ENCODE measurements around the gene INAFM2. TPM values are rescaled to one million over a fixed set of nuclear protein-coding genes. Genes with fewer than 3 reads are reported as not detected.
A peak's percentile ranks its signal among the peaks of the same experiment; 100 is the strongest.

INAFM2 gene
- total RNA-seq, 4 donors from 2014 or later, result 9.1 to 17.5 (median 12.2) TPM

GRCh38 chr15:40338041-40338657 is 14.7 kb downstream of the INAFM2 start:
- ATAC-seq (ENCODE audit: low FRiP score), result peak; percentile 15
- no peak for DNase-seq (ENCODE audit: low spot score)
- no peak for TF ChIP-seq CTCF (IDR thresholded peaks at IDR 0.05)

DNA sequence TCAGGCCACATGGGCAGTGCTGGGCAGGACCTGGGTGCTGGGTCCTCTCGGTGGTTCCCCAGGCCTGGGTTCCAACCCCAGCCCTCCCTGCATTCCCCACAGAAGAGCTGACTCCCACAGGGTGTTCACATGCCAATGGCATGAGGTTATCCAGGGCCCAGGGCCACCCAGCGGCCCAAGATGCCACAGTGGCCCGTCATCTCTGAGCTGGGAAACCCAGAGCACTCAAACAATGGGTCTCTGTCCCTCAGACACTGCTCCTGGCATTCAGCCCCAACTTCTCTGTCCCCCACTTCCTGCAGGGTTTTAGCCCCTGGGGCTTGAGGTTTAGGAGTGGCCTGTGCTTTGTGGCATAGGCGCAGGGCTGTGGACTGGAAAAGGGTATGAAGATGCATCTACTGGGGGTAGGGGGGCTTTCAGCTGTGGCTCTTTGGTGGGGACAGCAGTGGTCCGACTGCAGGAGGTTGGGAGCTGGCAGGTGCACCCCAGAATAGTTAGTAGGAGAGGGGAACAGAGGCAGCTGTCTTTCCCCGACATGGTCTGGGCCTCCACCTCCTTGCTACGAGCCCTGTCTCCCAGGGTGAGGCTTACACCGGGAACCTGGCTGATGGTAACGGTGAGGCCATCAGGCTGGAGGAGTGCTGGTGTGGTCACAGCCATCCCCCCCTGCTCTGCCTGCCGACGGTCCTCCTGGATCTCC is 15.6 kb downstream of the INAFM2 start:
- TF ChIP-seq CTCF (IDR thresholded peaks at IDR 0.05), result no peak
- DNase-seq (ENCODE audit: low spot score) (no peak), ATAC-seq (ENCODE audit: low FRiP score) (peak; percentile 34)

GRCh38 chr15:40339621-40339945 is 16.1 kb downstream of the INAFM2 start:
- DNase-seq (ENCODE audit: low spot score), result no peak
- TF ChIP-seq CTCF (IDR thresholded peaks at IDR 0.05), result no peak

DNA sequence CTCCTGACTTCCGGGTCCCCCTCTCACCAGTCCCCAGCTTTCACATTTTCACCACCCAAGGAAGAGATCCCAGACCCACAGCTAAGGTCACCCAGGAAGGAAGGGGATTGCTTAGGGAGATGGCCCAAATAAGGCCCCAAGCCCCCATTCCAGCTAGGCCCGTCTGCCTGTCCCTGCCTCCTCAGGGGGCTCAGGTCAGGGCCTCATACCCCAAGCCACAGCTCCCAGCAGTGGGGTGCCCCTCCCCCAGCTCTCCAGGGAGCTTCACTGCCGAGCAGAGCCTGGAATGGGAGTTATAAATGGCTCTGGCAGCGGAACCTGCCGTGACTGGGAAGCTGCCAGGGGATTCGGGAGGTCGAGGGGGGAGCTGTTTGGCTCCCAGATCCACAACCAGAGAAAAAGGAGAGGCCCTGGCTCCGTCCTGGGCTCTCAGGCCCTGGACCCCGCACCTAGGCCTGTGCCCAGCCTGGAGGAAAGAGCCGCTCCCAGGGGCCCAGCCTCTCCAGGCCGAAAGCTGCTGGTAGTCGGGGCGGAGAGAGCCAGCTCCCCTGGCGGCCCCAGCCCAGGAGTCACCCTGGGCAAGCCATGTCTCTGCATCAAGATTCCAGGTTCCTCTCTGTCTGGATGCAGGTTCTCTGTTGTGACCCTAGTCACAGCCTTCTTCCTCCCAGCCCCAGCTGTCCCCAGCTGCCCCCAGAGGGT is 16.7 kb downstream of the INAFM2 start:
- TF ChIP-seq CTCF (IDR thresholded peaks at IDR 0.05), result no peak
- DNase-seq (ENCODE audit: low spot score) (no peak), ATAC-seq (ENCODE audit: low FRiP score) (peak; percentile 30)

More at GRCh38 chr15:40339621-40339945, 16.1 kb downstream of the INAFM2 start:
- ATAC-seq (ENCODE audit: low FRiP score), result no peak

DNA sequence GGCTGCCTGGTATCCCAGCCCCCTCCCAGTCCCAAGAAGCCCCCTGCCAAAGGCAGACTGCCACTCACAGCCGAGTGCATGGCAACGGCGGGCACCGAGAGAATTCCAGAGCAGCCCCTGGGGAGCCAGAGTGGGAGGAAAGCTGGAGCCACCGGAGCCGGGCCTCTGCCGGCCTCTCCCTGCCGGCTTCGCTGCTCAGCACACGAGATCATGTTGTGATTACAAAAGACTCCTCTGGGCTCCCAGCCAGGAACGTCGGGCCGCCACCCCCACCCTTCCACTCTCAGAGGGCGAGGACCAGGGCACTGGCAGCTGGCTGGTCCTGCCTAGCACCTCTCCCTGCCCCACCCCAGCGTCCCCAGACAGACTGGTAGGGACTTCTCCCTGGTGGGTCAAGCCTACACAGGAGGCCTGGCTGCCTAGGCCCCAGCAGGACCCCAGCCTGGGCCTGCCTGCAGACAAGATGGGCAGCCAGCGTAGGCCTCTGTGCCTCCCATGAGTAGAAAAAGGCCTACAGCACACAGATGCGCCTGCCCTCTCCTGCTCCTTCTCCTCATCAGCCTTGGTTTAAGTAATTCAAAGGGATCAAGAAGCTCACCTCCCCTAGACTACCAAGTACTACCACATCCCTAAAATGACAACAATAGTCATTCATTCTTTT is 17.4 kb downstream of the INAFM2 start, which contains the start of gene CCDC9B:
CCDC9B (minus strand) TSS at position 200 of the 661 bp plus-strand sequence; CDS start at position 80, 120 bp downstream.
- peak; percentile 80 for ATAC-seq (ENCODE audit: low FRiP score)
- DNase-seq (ENCODE audit: low spot score), result peak; percentile 75
- TF ChIP-seq CTCF (IDR thresholded peaks at IDR 0.05), result no peak

- ATAC-seq (ENCODE audit: low FRiP score), result no peak
- no peak for TF ChIP-seq CTCF (IDR thresholded peaks at IDR 0.05)
Observed at GRCh38 chr15:40342416-40343320, 19.2 kb downstream of the INAFM2 start.

More at GRCh38 chr15:40342416-40343320, 19.2 kb downstream of the INAFM2 start:
- DNase-seq (ENCODE audit: low spot score), result no peak
